Neural progenitor cell (in vitro differentiated cells): ENCODE data around the gene MMP27. TPM values are rescaled to one million over a fixed set of nuclear protein-coding genes. Genes with fewer than 3 reads are reported as not detected.

Source experiments
- DNase-seq: peaks from one replicate; pipeline ENCODE4 v3.0.0-alpha.2; 2016; ENCODE audit warnings: low spot score
- H2AFZ ChIP-seq: fragments of 200-600 bp; sonication (generic); replicated peaks from 2 replicates; pipeline ENCODE4 v1.6.1; 2016; ENCODE audit warnings: antibody characterized with exemption
- H3F3A ChIP-seq: fragments of 200-600 bp; sonication (generic); 2 replicates; pipeline ENCODE4 v1.6.1; 2016; ENCODE audit warnings: antibody characterized with exemption, low read depth
- H3K27ac ChIP-seq: fragments of 200-600 bp; sonication (generic); 2 replicates; pipeline ENCODE4 v1.5.1; 2016; ENCODE audit warnings: mild to moderate bottlenecking
- H3K27me3 ChIP-seq: fragments of 200-600 bp; sonication (generic); 2 replicates; pipeline ENCODE4 v1.6.1; 2016; ENCODE audit warnings: mild to moderate bottlenecking, moderate library complexity
- H3K36me3 ChIP-seq: fragments of 200-600 bp; sonication (generic); 2 replicates; pipeline ENCODE4 v1.5.1; 2016
- H3K4me1 ChIP-seq: fragments of 200-600 bp; sonication (generic); 2 replicates; pipeline ENCODE4 v1.6.1; 2016; ENCODE audit warnings: mixed run types
- H3K4me2 ChIP-seq: fragments of 200-600 bp; sonication (generic); 2 replicates; pipeline ENCODE4 v1.6.1; 2016
- H3K4me3 ChIP-seq: fragments of 200-600 bp; sonication (generic); 2 replicates; pipeline ENCODE4 v1.5.1; 2016
- H3K79me2 ChIP-seq: fragments of 200-600 bp; sonication (generic); 2 replicates; pipeline ENCODE4 v1.6.1; 2016; ENCODE audit warnings: low read depth
- H3K9ac ChIP-seq: fragments of 200-600 bp; sonication (generic); 2 replicates; pipeline ENCODE4 v1.6.1; 2016
- H3K9me3 ChIP-seq: fragments of 200-600 bp; sonication (generic); 2 replicates; pipeline ENCODE4 v1.5.1; 2016; ENCODE audit warnings: low read depth
- H4K20me1 ChIP-seq: fragments of 200-600 bp; sonication (generic); 2 replicates; pipeline ENCODE4 v1.6.1; 2016; ENCODE audit warnings: low read depth
- H3K27ac Mint-ChIP-seq: 3 replicates; pipeline ENCODE4 v1.8.0; 2021; ENCODE audit warnings: mixed read lengths
- H3K27me3 Mint-ChIP-seq: 2 replicates; pipeline ENCODE4 v1.8.0; 2022; ENCODE audit warnings: low read depth, mild to moderate bottlenecking, inconsistent platforms, moderate library complexity, mixed read lengths; ENCODE audit not compliant: insufficient read depth
- H3K36me3 Mint-ChIP-seq: 3 replicates; pipeline ENCODE4 v1.8.0; 2021; ENCODE audit warnings: mixed read lengths
- H3K4me1 Mint-ChIP-seq: 3 replicates; pipeline ENCODE4 v1.8.0; 2021; ENCODE audit warnings: mixed read lengths
- H3K4me3 Mint-ChIP-seq: 3 replicates; pipeline ENCODE4 v1.8.0; 2021; ENCODE audit warnings: mild to moderate bottlenecking, moderate library complexity, mixed read lengths
- H3K9me3 Mint-ChIP-seq: 3 replicates; pipeline ENCODE4 v1.8.0; 2020; ENCODE audit warnings: mixed read lengths
- CTCF ChIP-seq: fragments of 200-600 bp; sonication (generic); IDR thresholded peaks from 2 replicates; pipeline ENCODE4 v1.5.1; 2017; ENCODE audit warnings: antibody characterized with exemption, mild to moderate bottlenecking
- EZH2 ChIP-seq: fragments of 200-600 bp; sonication (generic); IDR thresholded peaks from 2 replicates; pipeline ENCODE4 v1.6.1; 2017; ENCODE audit warnings: antibody characterized with exemption, mild to moderate bottlenecking, moderate library complexity
- EZH2phosphoT487 ChIP-seq: fragments of 200-600 bp; sonication (generic); IDR thresholded peaks from 2 replicates; pipeline ENCODE4 v1.6.1; 2017; ENCODE audit warnings: antibody characterized with exemption
- total RNA-seq: library from RNA; depleted of rRNA; stranded (reverse); fragments of >200 nt; gene quantifications from 2 replicates; pipeline ENCODE4 v1.2.3, GENCODE V29; 2015; ENCODE audit warnings: low replicate concordance

MMP27 gene
- total RNA-seq = not detected in 2 replicates

GRCh38 chr11:102705626-102706025, at the start of gene MMP27:
MMP27 (minus strand) TSS chr11:102705769; CDS start chr11:102705714, 55 bp downstream.
- H3K36me3 Mint-ChIP-seq = no peaks in the 10 kb centered on the region
- Histone ChIP-seq H3K9me3 (no peaks in the 10 kb centered on the region), H4K20me1 (no peaks in the 10 kb centered on the region), H3K4me1 (no peaks in the 10 kb centered on the region), H3F3A (no peaks in the 10 kb centered on the region), H3K79me2 (no peaks in the 10 kb centered on the region), H3K27me3 (no peaks in the 10 kb centered on the region), H3K27ac (no peak within 1 kb of the TSS), H2AFZ (no peak within 1 kb of the TSS), H3K4me2 (no peak within 1 kb of the TSS), H3K9ac (no peak within 1 kb of the TSS), H3K36me3 (no peaks in the 10 kb centered on the region), H3K4me3 (no peak within 1 kb of the TSS)
- H3K4me3 Mint-ChIP-seq = no peak within 1 kb of the TSS
- TF ChIP-seq CTCF (no peak), EZH2phosphoT487 (no peak), EZH2 (no peak)
- no peak for DNase-seq
- no peak within 1 kb of the TSS for H3K27ac Mint-ChIP-seq
- H3K27me3 Mint-ChIP-seq = peaks cover 2% of the 10 kb centered on the region
- no peaks in the 10 kb centered on the region for H3K4me1 Mint-ChIP-seq
- H3K9me3 Mint-ChIP-seq = no peaks in the 10 kb centered on the region

GRCh38 chr11:102753267-102753666, 47.7 kb upstream of the MMP27 start:
- H3K4me3 Mint-ChIP-seq = no peak overlapping the region
- Histone ChIP-seq H3K27me3 (no peaks in the 10 kb centered on the region), H3K4me1 (peaks cover 10% of the 10 kb centered on the region), H3K9ac (no peak overlapping the region), H3K36me3 (no peaks in the 10 kb centered on the region), H4K20me1 (no peaks in the 10 kb centered on the region), H2AFZ (no peak overlapping the region), H3F3A (no peaks in the 10 kb centered on the region), H3K9me3 (no peaks in the 10 kb centered on the region), H3K27ac (no peak overlapping the region), H3K79me2 (no peaks in the 10 kb centered on the region), H3K4me3 (no peak overlapping the region), H3K4me2 (no peak overlapping the region)
- no peak overlapping the region for H3K27ac Mint-ChIP-seq
- H3K4me1 Mint-ChIP-seq = no peaks in the 10 kb centered on the region
- no peaks in the 10 kb centered on the region for H3K27me3 Mint-ChIP-seq
- TF ChIP-seq EZH2 (no peak), CTCF (no peak)
- no peaks in the 10 kb centered on the region for H3K36me3 Mint-ChIP-seq
- H3K9me3 Mint-ChIP-seq = no peaks in the 10 kb centered on the region
- DNase-seq = no peak

GRCh38 chr11:102751673-102752072, 46.1 kb upstream of the MMP27 start:
- DNase-seq = no peak
- Histone ChIP-seq H3K79me2 (no peaks in the 10 kb centered on the region), H3K27me3 (no peaks in the 10 kb centered on the region), H3K9ac (no peak overlapping the region), H2AFZ (peak overlapping the region; percentile 43), H3K4me2 (peak overlapping the region; percentile 34), H3K36me3 (no peaks in the 10 kb centered on the region), H3F3A (no peaks in the 10 kb centered on the region), H3K4me1 (peaks cover 10% of the 10 kb centered on the region), H3K27ac (no peak overlapping the region), H3K9me3 (no peaks in the 10 kb centered on the region), H3K4me3 (no peak overlapping the region), H4K20me1 (no peaks in the 10 kb centered on the region)
- Mint-ChIP-seq H3K4me3 (no peak overlapping the region), H3K27ac (no peak overlapping the region), H3K36me3 (peaks cover 3% of the 10 kb centered on the region), H3K4me1 (no peaks in the 10 kb centered on the region), H3K27me3 (no peaks in the 10 kb centered on the region), H3K9me3 (peaks cover 7% of the 10 kb centered on the region)
- no peak for TF ChIP-seq EZH2
- TF ChIP-seq CTCF = no peak
- no peak for TF ChIP-seq EZH2phosphoT487
